OCI-LY7 (cell line): Measurements from ENCODE around the gene PPP2R5C.

Experiments
- EZH2phosphoT487 ChIP-seq: fragments of 200-600 bp; sonication (generic); IDR thresholded peaks from 2 replicates; pipeline ENCODE4 v1.6.1; 2018; ENCODE audit warnings: low read depth, borderline replicate concordance, mild to moderate bottlenecking, mixed run types, antibody characterized with exemption, low read length, moderate library complexity, mixed read lengths
- TF ChIP-seq, protein P1 (sequence below): fragments of 200-600 bp; sonication (generic); conservative IDR thresholded peaks from 2 replicates; pipeline ENCODE4 v1.5.1; 2014; ENCODE audit warnings: mild to moderate bottlenecking, antibody characterized with exemption, low read length, moderate library complexity, mixed read lengths

GRCh38 chr14:101729382-101729781 is 32.1 kb upstream of the PPP2R5C start:
- TF ChIP-seq, protein P1, sequence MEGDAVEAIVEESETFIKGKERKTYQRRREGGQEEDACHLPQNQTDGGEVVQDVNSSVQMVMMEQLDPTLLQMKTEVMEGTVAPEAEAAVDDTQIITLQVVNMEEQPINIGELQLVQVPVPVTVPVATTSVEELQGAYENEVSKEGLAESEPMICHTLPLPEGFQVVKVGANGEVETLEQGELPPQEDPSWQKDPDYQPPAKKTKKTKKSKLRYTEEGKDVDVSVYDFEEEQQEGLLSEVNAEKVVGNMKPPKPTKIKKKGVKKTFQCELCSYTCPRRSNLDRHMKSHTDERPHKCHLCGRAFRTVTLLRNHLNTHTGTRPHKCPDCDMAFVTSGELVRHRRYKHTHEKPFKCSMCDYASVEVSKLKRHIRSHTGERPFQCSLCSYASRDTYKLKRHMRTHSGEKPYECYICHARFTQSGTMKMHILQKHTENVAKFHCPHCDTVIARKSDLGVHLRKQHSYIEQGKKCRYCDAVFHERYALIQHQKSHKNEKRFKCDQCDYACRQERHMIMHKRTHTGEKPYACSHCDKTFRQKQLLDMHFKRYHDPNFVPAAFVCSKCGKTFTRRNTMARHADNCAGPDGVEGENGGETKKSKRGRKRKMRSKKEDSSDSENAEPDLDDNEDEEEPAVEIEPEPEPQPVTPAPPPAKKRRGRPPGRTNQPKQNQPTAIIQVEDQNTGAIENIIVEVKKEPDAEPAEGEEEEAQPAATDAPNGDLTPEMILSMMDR = no peak
- no peak for TF ChIP-seq EZH2phosphoT487
